ENCODE measurements around the gene ENDOV. TPM values are rescaled to one million over a fixed set of nuclear protein-coding genes. Genes with fewer than 3 reads are reported as not detected.

ENDOV gene
- total and polyA plus RNA-seq, 2 of the 13 experiments (the other 11 are each of a cell fraction or from before 2014, with no cell fraction given) = 15.1 to 17.1 TPM

DNA sequence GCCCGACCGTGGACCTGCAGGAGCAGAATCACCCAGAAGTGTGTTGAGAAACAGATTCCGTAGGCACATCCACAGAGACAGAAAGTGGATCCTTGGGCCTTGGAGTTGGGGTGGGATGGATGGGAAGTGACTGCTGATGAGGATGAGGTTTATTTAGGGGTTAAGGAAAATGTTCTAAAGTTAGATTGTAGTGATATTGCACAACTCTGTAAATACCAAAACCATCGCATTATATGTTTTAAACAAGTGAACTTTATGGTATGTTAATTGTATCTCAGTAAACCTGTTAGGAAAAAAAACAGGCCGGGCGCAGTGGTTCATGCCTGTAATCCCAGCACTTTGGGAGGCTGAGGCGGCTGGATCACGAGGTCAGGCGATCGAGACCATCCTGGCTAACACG is 3.6 kb downstream of the ENDOV start:
- intact Hi-C loops (cut with micrococcal nuclease; ENCODE audit: unreplicated experiment) = no loop called here
- H3K36me3 ChIP-seq (replicated peaks in 1 of 2; ENCODE audit: control insufficient read depth in 1 of 2, insufficient read depth in 2 of 2, low read length in 2 of 2) = peaks cover 6 to 19% of the 10 kb centered on the region in 2 experiments; a peak in 3 of 5 replicates

DNA sequence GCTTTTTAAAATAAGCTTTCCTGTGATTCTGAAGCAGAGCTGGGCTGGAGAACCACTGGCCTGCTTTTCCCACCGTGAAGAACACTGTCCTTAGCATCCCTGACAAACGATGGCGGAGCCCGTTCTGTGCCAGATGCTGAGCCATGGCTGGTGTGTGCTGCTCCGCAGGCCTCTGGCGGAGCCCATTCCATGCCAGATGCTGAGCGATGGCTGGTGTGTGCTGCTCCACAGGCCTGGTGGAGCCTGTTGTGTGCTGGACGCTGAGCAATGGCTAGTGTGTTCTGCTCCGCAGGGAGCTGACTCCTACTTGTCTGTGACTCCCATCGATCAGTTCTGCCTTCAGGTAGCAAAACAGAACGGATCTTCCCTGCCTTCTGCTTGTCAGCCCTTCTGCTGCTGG is 4.3 kb downstream of the ENDOV start:
- peaks cover 17% of the 10 kb centered on the region for H3K4me1 ChIP-seq (ENCODE audit: insufficient read depth, low read length)
- TF ChIP-seq MAFK (conservative IDR thresholded peaks at IDR 0.05 in 1 of 2, IDR thresholded peaks at IDR 0.05 in 1 of 2; ENCODE audit: low read length in 2 of 2) = no peak
- TF ChIP-seq FOXA3 (CRISPR knock-in tag; IDR thresholded peaks at IDR 0.05) = no peak
- TF ChIP-seq RXRA (CRISPR knock-in tag; IDR thresholded peaks at IDR 0.05) = 0 out of 2 replicates have a peak, but pooled peaks have one; percentile 14
- TF ChIP-seq ZNF557 (CRISPR knock-in tag; IDR thresholded peaks at IDR 0.05) = no peak
- ATAC-seq (no peak), DNase-seq (ENCODE audit: low spot score) (no peak), FAIRE-seq (no peak)
- no peak overlapping the region for H3K4me3 ChIP-seq (replicated peaks in 1 of 3; ENCODE audit: insufficient read depth in 1 of 3, low read depth in 2 of 3, low read length in 3 of 3)
- in situ Hi-C loops (cut with HindIII; ENCODE audit: extremely low pct_ligation_motif_present, low pct_unique_long_range_greater_than_20kb) = no loop called here
- H2AFZ ChIP-seq (ENCODE audit: low read length) = no peak overlapping the region
- POLR2A ChIA-PET = interaction anchor here (0.5 to 1.2 kb wide), 2 partner anchors 35 to 1070 kb away, joined by 3 read pairs; no protein-coding TSS in a partner anchor
- H4K20me1 ChIP-seq (ENCODE audit: insufficient read depth, low read length) = no peaks in the 10 kb centered on the region; the same call in 1 of the 2 replicates
- H3K27ac ChIP-seq (ENCODE audit: extremely low read length, insufficient read depth, low read length) = no peak overlapping the region
- CTCF ChIA-PET (ENCODE audit: low intra/inter-chr PET ratio, low total read pairs) = no interaction called here
- no peak overlapping the region for H3K9ac ChIP-seq (ENCODE audit: insufficient read depth, low read depth, low read length)
- intact Hi-C loops (cut with micrococcal nuclease; ENCODE audit: unreplicated experiment) = no loop called here
- WGBS (ENCODE audit: low lambda C conversion rate) = 91% methylated on average over 8 of the region's 11 CpGs
- H3K9me3 ChIP-seq (ENCODE audit: low read length) = no peaks in the 10 kb centered on the region
- H3K36me3 ChIP-seq (replicated peaks in 1 of 2; ENCODE audit: control insufficient read depth in 1 of 2, insufficient read depth in 2 of 2, low read length in 2 of 2) = peaks cover 6 to 19% of the 10 kb centered on the region in 2 experiments; a peak in 3 of 5 replicates
- H3K79me2 ChIP-seq (ENCODE audit: insufficient read depth, low read length) = peaks cover 7% of the 10 kb centered on the region
- H3K27me3 ChIP-seq (ENCODE audit: control insufficient read depth in 1 of 2, insufficient read depth in 2 of 2, low read length in 2 of 2) = no peaks in the 10 kb centered on the region; a peak in 1 of 5 replicates
- no peak overlapping the region for H3K4me2 ChIP-seq (ENCODE audit: low read depth, low read length)
- no TSS peak for BruUV-seq (replicated peaks)

More for the DNA sequence above, 3.6 kb downstream of the ENDOV start:
- Histone ChIP-seq H3K4me1 (ENCODE audit: insufficient read depth, low read length) (peaks cover 24% of the 10 kb centered on the region), H3K4me3 (replicated peaks in 1 of 3; ENCODE audit: insufficient read depth in 1 of 3, low read depth in 2 of 3, low read length in 3 of 3) (no peak overlapping the region), H3K79me2 (ENCODE audit: insufficient read depth, low read length) (peaks cover 7% of the 10 kb centered on the region), H3K27me3 (ENCODE audit: control insufficient read depth in 1 of 2, insufficient read depth in 2 of 2, low read length in 2 of 2) (peaks cover 0 to 2% of the 10 kb centered on the region in 2 experiments; a peak in 3 of 5 replicates), H3K27ac (ENCODE audit: extremely low read length, insufficient read depth, low read length) (no peak overlapping the region), H3K9ac (ENCODE audit: insufficient read depth, low read depth, low read length) (no peak overlapping the region), H3K4me2 (ENCODE audit: low read depth, low read length) (no peak overlapping the region), H3K9me3 (ENCODE audit: low read length) (no peaks in the 10 kb centered on the region), H4K20me1 (ENCODE audit: insufficient read depth, low read length) (no peaks in the 10 kb centered on the region; the same call in 1 of the 2 replicates), H2AFZ (ENCODE audit: low read length) (no peak overlapping the region)
- TF ChIP-seq, protein P1, sequence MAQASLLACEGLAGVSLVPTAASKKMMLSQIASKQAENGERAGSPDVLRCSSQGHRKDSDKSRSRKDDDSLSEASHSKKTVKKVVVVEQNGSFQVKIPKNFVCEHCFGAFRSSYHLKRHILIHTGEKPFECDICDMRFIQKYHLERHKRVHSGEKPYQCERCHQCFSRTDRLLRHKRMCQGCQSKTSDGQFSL (CRISPR knock-in tag; IDR thresholded peaks at IDR 0.05) = no peak
- TF ChIP-seq, protein P2, sequence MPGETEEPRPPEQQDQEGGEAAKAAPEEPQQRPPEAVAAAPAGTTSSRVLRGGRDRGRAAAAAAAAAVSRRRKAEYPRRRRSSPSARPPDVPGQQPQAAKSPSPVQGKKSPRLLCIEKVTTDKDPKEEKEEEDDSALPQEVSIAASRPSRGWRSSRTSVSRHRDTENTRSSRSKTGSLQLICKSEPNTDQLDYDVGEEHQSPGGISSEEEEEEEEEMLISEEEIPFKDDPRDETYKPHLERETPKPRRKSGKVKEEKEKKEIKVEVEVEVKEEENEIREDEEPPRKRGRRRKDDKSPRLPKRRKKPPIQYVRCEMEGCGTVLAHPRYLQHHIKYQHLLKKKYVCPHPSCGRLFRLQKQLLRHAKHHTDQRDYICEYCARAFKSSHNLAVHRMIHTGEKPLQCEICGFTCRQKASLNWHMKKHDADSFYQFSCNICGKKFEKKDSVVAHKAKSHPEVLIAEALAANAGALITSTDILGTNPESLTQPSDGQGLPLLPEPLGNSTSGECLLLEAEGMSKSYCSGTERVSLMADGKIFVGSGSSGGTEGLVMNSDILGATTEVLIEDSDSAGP (CRISPR knock-in tag; IDR thresholded peaks at IDR 0.05; ENCODE audit: borderline replicate concordance) = no peak
- 0 out of 2 replicates have a peak, but pooled peaks have one; percentile 53 for TF ChIP-seq CEBPB (IDR thresholded peaks at IDR 0.05; ENCODE audit: borderline replicate concordance, low read depth, low read length)
- POLR2A ChIA-PET = no interaction called here
- in situ Hi-C loops (cut with HindIII; ENCODE audit: extremely low pct_ligation_motif_present, low pct_unique_long_range_greater_than_20kb) = no loop called here
- no peak for ATAC-seq
- no TSS peak for BruUV-seq (replicated peaks)
- FAIRE-seq = no peak
- no peak for DNase-seq (ENCODE audit: low spot score)
- WGBS (ENCODE audit: low lambda C conversion rate) = 96% methylated on average over 11 of the region's 11 CpGs
- CTCF ChIA-PET (ENCODE audit: low intra/inter-chr PET ratio, low total read pairs) = no interaction called here
